HL-60 (cell line): ENCODE results near the gene FBLN5.

Experiments used
- DNase-seq, 2 experiments: peaks; one replicate each; pipeline ENCODE4 v3.0.0-alpha.2; 2010 to 2020; ENCODE audit warnings: low read depth in 1 of 2, low spot score in 1 of 2
- H3K27ac ChIP-seq: fragments of 250-450 bp; sonication (Bioruptor Pico); replicated peaks from 2 replicates; pipeline ENCODE4 v1.5.1; 2020; ENCODE audit warnings: mild to moderate bottlenecking, moderate library complexity
- H3K27me3 ChIP-seq: fragments of 250-450 bp; sonication (Bioruptor Pico); 2 replicates; pipeline ENCODE4 v1.5.1; 2021; ENCODE audit warnings: mild to moderate bottlenecking, moderate library complexity; ENCODE audit not compliant: insufficient read depth, poor library complexity, severe bottlenecking
- H3K4me3 ChIP-seq: replicated peaks from 2 replicates; pipeline ENCODE4 v1.5.1; 2011; ENCODE audit warnings: mild to moderate bottlenecking, control low read depth, low read length; ENCODE audit not compliant: insufficient read depth
- CTCF ChIP-seq: IDR thresholded peaks from one replicate; pipeline ENCODE4 v1.5.1; 2011; ENCODE audit warnings: low read length, control low read depth, inconsistent platforms; ENCODE audit not compliant: insufficient read depth
- GABPA ChIP-seq: IDR thresholded peaks from 2 replicates; pipeline ENCODE4 v1.6.1; 2012; ENCODE audit warnings: low read depth
- POLR2AphosphoS5 ChIP-seq: IDR thresholded peaks from 2 replicates; pipeline ENCODE4 v1.6.1; 2012; ENCODE audit warnings: low read depth
- REST ChIP-seq: IDR thresholded peaks from 2 replicates; pipeline ENCODE4 v1.6.1; 2012; ENCODE audit warnings: low read depth; ENCODE audit not compliant: insufficient replicate concordance
- SPI1 ChIP-seq: IDR thresholded peaks from 2 replicates; pipeline ENCODE4 v1.6.1; 2012; ENCODE audit warnings: low read depth, mild to moderate bottlenecking, borderline replicate concordance

The FBLN5 gene

DNA sequence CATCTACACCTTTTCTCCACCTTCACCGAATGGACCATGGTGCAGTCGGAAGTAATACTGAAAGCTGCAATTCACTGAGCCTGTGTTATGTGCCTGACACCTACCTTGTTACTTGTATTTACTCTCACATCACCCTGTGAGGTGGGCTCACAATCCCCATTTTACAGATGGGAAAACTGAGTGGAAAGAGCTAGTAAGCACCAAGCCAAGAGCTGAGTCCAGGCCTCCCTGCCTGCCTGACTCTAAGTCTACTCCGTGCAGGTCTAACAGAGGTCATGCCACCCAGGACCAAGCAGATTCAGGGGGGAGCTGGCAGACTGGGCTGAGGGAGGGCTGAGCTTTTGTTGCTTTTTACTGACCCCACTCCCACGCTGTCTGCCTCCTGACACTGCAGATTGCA is 51.1 kb downstream of the FBLN5 start:
- Histone ChIP-seq H3K27me3 (no peaks in the 10 kb centered on the region), H3K4me3 (no peak overlapping the region), H3K27ac (no peak overlapping the region)
- no peak for DNase-seq
- TF ChIP-seq REST = no peak
- no peak for TF ChIP-seq POLR2AphosphoS5
- TF ChIP-seq GABPA = no peak
- TF ChIP-seq SPI1 = no peak

DNA sequence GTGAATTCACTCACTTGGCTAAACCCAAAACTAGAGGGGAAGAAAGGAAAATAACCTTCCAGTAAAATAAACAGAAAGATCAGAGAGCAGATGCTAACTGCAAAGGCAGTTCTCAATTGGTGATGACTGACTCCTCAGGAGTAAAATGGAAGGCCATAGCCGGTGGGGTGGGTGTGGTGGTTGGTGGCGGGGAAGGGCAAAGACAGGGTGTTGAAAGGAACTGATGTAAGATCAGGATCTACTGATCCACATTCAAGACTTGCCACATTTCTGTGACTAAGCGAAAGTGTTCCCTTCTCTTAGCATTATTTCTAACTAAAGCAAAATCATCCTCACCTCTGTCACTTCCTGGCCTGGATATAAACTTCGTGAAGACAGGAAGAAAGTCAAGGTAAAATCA is 53.8 kb downstream of the FBLN5 start:
- DNase-seq = peak in 1 of 2 experiments; percentile 14
- TF ChIP-seq GABPA (no peak), REST (no peak), SPI1 (no peak)
- no peak overlapping the region for H3K27ac ChIP-seq
- no peaks in the 10 kb centered on the region for H3K27me3 ChIP-seq
- no peak overlapping the region for H3K4me3 ChIP-seq

DNA sequence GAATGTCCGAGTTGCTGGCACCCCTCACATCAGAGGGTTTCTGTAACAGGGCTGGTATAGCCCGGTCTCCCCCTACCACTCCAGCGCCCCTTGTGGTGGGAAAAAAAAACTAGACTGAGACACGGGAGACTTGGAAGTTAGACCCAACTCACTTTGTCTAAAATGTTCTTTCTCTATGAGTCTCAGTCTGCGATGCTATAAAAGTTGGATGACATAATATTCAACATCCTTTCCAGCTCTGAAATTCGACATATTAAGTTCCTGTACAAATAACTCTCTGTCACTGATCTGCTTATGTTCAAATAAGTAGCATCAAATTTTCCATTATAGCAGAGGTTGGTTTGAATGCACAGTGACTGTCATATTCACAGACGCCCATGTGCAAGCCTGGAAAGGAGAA is 54.5 kb downstream of the FBLN5 start:
- peak in 1 of 2 experiments; percentile 5 for DNase-seq
- H3K4me3 ChIP-seq = no peak overlapping the region
- peak; percentile 34 for TF ChIP-seq CTCF
- no peak for TF ChIP-seq REST
- H3K27me3 ChIP-seq = no peaks in the 10 kb centered on the region
- H3K27ac ChIP-seq = no peak overlapping the region

GRCh38 chr14:91891721-91892220 is 55.7 kb downstream of the FBLN5 start:
- Histone ChIP-seq H3K27me3 (no peaks in the 10 kb centered on the region), H3K4me3 (no peak overlapping the region), H3K27ac (no peak overlapping the region)
- no peak for TF ChIP-seq SPI1
- no peak for TF ChIP-seq REST
- TF ChIP-seq POLR2AphosphoS5 = no peak
- no peak for TF ChIP-seq GABPA
- TF ChIP-seq CTCF = no peak
- no peak for DNase-seq
